HTERT RPE-1 (cell line): ENCODE results near the gene HPSE2.
"Not testable (repeated sequence)": the region's sequence is repeated elsewhere in the genome, so short reads cannot be mapped to it uniquely, and the experiment has no call there.

ENCODE experiments used
- in situ Hi-C: fragments of 300-500 bp; cut with MboI; formaldehyde crosslinking; loops from 4 replicates; pipeline ENCODE4 v1.14.3; 2020; ENCODE audit warnings: low sequenced_read_pairs

HPSE2 gene

DNA sequence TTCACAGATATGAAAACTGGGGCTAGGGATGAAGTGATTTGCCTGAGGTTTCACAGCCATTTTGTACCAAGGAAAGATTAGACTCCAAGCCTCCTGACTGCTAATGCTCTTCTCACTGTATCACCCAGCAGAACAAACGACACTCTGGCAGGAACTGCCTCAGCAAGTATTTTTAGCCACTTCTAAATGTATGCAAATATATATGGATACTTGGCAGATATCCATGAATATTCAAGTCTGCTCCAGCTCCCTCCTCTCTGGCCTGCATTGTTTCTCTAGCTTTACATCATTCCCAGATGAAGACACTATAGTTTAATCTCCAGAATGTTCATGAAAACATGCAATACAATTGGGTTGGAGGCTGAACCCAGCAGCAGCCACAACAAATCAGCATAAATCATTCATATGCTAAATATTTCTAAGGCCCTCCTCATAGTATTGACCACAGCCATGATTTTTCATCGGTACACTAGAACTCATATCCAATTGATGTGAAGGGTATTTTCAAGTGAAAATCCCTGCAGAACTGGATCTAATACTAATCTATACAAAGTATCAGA, 65.5 kb downstream of the HPSE2 start:
- in situ Hi-C loops: no loop called here

DNA sequence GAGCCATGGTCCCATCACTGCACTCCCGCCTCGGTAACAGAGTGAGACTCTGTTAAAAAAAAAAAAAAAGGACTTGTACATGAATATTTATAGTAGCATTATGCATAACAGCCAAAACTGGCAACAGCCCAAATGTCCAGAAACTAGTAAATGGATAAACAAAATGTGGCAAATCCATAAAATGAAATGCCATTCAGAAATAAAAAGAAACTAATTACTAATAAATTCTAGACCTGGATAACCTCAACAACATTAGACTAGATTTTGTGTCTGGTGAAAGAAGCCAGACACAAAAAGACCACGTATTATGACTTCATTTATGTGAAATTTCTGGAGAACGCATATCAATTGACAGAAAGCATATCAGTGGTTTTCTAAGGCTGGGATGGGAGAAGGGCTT, 74.5 kb downstream of the HPSE2 start:
- in situ Hi-C loops: no loop called here

DNA sequence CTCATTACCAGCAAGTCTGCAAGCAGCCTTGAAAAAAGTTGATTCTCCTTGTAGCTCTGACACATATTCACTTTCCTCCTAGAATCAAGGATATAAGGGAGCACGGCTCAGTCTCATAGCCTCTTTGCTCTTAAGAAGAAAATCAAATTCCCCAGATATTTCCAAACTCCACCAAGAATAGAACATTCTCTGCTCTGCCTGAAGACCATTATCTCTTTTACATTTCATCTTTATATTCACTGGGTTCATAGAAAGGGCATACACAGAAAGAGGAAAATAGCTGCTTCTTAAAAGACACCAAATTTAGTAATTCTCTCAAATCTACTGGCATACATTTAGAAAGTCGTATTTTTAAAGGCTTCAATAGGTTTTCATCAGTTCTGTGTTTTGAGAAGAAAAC, 92.0 kb downstream of the HPSE2 start:
- in situ Hi-C loops: no loop called here

DNA sequence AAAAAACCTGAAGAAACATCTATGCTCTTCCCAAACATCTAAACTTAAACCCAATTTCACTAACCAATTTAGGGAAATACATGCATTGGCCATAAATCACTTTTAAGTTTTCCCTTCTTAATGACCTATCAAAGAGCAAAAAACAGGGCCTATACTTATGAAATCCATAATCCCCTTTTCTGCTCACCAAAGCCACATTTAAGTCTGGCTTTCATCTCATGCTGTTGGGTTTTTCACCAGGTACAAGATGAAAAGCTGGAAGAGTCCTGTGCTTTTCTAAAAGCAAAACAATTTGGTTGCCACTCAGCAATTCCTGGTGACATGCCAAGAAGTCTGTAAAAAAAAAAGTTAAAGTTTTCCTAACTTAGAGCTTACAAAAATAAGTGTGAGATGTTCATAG, 92.6 kb downstream of the HPSE2 start:
- in situ Hi-C loops: no loop called here

DNA sequence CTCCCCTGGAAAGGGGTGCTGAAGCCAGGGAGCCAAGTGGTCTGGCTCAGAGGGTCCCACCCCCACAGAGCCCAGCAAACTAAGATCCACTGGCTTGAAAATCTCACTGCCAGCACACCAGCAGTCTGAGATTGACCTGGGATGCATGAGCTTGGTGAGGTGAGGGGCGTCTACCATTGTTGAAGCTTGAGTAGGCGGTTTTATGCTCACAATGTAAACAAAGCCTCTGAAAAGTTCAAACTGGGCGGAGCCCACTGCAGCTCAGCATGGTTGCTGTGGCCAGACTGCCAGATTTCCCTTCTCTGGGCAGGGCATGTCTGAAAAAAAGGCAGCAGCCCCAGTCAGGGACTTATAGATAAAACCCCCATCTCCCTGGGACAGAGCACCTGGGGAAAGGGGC, 102.8 kb downstream of the HPSE2 start:
- in situ Hi-C loops: not testable (repeated sequence)

DNA sequence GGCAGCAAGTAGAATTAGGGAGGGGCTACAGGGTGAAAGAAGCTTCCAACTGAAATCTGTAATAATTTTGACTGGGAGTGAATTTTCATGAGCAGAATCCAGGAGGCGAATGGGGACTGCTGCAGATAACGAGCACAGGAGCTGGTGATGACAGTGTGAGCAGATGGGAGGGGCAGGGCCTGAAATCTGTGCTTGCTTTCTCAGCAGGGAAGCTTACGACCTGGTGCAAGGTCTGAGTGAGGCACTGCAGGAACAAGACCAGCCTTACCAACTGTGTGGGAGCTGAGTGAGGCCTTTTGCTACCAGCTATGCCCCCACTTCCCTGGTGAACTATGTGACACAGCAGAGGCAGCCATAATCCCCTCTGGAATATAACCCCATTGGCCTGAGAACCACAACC, 109.8 kb downstream of the HPSE2 start:
- in situ Hi-C loops: no loop called here

DNA sequence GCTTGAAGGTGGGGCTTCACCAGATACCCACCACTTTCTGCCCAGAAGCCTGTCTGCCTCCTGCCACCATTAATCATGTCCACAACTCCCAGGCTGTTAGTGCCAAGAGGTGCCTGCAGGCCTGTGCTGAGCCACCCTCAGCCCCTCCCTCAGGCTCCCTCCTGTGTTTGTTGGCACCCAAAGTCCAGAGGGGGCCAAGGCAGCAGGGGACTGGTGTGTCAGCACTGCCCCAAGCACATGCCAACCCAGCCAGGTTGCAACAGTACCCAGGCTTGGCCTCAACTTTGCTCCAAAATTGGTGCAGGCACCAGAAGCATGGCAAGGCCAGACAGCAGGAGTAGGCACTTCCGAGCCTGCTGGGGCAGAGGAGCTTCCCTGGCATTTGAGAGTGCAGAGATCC, 111.3 kb downstream of the HPSE2 start:
- in situ Hi-C loops: no loop called here

DNA sequence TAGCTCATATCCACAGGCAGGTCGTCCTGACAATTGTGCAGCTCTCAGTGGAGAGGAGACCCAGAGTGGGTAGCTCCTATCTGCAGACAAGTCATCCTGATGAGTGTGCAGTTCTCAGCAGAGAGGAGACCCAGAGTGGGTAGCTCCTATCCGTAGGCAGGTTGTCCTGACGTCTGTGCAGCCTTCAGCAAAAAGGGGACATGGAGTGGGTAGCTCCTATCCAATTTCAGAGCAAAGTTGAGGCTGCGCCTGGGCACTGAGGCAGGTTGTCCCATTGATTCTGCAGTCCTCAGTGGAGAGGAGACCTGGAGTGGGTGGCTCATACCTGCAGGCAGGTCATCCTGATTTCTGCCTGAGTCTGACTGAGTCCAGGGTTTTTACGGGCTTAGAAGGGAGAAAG, 111.8 kb downstream of the HPSE2 start:
- in situ Hi-C loops: no loop called here

DNA sequence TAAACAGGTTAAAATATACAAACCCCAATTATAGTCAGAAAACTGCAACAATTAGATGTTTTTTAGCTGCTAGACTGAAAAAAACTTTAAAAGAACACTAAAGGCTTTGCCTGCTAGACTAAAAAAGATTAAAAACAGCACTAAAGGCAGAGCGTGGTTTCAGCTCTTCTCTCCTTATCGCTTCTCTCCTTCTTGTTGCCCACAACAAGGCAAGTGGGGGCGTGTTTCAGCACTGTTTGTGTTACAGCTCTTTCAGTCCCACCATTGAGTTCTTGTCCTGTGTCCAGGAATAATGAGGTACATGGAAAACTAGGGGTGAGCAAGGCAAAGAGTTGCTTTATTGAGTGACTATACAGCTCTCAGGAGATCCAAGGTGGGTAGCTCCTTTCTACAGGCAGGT, 112.3 kb downstream of the HPSE2 start:
- in situ Hi-C loops: no loop called here

DNA sequence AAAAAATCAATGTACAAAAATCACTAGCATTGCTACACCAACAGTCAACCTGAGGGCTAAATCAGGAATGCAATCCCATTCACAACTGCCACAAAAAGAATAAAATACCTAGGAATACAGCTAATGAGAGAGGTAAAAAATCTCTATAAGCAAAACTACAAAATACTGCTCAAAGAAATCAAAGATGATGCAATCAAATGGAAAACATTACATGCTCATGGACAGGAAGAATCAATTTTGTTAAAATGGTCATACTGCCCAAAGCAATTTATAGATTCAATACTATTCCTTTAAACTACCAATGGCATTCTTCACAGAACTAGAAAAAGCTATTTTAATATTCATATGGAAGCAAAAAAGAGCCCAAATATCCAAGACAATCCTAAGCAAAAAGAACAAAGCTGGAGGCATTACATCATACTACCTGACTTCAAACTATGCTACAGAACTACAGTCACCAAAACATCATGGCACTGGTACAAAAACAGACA, 116.3 kb downstream of the HPSE2 start:
- in situ Hi-C loops: no loop called here

DNA sequence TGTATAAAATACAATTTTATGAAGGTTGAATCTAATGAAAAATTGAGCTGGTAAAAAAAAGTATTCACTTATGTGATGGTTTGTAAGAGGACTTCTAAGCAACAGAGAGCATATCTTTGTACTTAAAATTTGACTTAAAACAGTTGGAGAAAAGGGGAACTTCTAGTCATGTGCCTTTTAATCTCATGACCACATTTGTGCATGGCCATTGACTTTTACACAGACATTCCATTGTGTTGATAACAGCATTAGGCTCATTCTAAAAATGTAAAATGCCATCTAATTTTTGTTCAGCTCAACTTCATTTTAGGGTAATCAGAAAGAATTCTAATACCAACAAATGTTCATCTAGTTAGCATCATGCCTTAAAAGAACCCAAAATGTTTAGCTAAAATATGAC, 119.9 kb downstream of the HPSE2 start:
- in situ Hi-C loops: no loop called here

DNA sequence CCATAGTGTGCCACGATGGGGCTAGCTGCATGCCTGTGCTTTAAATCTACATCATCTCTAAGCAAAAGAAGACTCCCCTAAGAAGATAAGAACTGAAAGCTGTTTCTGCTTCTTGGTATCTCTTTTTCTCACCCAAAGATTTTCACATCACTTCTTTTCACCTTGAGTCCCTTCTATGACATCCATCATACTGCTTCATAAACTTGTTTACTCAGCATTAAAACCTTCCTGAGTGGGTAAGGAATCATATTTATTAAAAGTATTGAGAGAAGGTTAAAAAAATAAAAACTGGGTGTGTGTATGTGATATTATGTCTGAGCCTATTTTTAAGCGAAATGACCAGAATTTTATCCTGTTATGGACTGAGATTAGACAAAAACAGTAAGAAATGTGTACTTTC, 150.3 kb downstream of the HPSE2 start:
- in situ Hi-C loops: no loop called here

DNA sequence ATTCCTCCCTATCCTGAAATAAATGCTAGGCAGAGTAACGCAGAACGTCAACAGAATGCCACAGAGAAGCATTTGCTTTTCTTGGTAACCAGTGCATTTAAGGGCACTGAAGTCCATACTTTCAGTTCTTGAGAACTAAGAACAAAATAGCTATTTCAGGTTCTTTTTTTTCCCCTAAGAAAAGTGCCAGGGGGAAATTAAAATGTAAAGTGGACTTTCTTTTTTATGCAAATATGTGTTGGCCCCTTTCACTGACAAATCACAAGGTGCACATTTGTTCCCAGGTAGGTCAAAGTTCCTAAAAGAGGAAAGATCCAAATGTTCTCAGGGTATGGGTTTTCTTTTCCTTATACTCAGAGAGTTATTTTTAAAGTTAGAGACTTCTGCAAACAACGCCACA, 151.5 kb downstream of the HPSE2 start:
- in situ Hi-C loops: no loop called here

DNA sequence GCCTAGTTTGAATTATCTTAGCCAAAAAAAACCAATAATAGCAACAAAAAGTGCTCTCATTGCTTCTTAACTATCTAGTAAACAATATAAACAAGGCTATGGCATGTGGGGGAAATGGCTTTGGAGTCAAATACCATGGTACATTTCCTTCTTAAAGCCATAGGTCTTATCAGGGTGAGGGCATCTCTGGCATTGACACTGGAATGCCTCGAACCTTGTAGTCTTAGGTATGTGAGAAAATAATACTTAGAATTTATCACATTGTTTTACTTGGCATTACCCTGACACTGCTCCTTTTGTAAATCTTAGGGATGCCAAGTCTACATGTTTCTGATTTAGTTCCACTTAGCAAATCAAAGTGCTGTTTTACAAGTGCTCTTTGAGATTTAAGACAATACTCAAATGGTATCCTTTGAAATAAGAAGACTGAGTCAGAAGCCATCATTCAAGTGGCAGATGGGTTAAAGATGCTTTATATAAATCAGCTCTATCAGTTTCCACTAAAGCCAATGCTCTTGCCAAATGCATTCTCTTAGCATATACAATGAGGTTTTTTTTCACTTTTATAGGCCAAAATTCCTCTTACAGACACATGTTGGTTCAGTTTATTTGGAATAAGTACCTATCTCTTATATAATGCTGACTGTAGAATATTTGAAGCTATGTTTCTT, 155.2 kb downstream of the HPSE2 start:
- in situ Hi-C loops: no loop called here

DNA sequence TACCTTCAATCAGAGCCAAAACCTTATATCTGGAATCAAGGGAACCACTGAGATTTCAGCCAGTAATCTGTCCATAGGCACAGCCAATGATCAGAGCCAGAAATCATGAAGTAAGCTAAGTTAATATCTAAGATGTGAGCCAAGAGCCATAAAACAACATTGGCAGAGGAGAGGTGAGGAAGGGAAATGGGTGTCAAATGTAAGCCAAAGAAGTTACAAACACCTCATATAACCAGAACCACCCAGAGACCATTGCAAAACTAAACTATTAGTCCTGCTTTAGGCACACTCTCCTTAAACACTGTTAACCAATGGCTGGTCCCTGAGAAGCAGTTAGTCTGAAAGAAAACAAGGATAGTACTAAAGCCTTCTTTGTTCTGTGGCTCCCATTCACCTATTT, 173.1 kb downstream of the HPSE2 start:
- in situ Hi-C loops: no loop called here

DNA sequence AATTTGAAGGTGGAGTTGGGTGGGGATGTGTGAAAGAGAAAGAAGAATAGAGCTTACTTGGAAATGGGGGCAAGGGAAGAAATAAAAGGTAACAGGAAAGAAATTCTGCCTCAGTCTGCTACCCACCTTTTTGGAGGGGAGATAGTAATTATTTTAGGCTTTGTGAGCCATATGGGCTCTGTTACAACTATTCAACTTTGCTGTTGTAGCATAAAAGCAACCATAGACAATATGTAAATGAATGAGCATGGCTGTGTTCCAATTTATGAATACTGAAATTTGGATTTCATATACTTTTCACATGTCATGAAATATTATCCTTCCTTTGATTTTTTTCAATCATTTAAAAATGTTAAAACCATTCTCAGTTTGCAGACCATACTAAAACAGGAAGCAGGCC, 176.9 kb downstream of the HPSE2 start:
- in situ Hi-C loops: no loop called here

DNA sequence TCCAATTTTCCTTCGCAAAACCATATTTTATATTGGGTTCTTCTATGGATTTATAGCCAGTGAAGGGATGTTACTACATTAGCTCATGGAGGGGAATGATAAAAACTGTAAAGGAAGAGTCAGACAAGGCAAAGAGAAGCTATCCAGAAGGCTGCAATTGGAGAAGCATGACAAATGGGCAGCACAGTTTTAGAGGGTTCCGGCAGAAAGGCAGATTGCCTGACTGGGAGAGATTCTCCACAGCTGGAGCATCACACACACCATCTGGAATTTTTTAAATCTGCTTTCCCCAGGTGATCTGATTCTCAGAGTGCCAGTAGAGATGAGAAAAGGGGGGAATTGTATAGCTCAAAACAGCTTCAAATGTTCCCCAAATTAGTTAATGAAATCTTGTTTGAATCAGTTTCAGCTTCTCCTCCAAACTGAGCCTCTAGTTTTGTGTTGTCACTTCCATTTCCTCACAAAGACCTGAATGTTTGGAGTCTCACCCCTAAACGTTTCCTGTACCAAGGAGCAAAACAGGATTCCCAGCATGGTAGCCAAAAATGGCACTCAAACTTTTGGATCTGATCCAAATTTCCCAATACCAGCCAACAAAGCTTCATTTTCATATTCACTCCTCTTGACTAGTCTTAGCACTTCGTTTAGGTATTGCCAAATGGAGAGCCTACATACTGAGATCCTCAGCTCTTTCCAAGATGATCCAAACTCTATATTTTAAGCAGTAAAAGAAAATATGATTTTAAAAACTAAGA, 177.5 kb downstream of the HPSE2 start:
- in situ Hi-C loops: no loop called here

DNA sequence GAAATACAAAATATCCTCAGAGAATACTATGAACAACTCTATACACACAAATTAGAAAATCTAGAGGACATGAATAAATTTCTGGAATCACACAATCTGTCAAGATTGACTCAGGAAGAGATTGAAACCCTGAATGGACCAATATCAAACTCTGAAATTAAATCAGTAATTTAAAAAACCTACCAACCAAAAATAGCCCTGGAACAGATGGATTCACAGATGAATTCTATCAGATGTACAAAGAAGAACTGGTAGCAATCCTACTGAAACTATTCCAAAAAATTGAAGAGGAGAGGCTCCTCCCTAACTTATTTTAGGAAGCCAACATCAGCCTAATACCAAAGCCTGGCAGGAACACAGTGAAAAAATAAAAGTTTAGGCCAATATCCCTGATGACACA, 190.0 kb downstream of the HPSE2 start:
- in situ Hi-C loops: no loop called here

DNA sequence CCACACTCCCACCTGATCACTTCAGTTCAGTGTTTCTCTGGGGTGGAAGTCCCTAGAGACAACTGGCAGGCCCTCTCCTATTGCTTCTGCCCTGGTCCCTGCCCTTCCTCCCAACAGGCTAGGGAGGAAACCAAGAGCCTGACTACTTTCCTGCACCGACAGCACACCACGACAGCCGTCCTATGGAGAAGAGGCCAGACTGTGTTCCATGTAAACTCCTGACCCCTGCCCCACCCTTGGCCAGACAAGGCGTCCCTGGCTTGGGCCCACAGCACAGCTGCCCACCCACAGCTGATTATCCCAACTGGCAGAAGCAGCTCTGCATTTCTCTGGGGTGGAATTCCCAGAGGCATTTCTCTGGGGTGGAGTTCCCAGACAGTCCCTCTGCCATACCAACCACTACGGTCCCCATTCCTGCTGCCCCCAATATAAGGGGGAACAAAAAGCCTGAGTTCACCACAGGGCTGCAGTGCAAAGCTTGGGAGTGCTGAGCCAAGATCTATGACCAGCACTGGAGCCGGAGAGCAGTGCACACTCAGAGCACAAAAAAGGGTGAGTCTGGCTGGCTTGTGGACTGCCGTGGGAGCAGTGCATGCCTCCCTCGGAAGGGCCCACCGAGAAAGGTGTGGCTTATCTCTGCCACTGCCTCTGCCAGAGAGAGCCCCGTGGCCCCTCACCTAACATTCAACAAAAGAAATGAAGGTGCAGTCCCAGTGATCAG, 193.4 kb downstream of the HPSE2 start:
- in situ Hi-C loops: no loop called here

DNA sequence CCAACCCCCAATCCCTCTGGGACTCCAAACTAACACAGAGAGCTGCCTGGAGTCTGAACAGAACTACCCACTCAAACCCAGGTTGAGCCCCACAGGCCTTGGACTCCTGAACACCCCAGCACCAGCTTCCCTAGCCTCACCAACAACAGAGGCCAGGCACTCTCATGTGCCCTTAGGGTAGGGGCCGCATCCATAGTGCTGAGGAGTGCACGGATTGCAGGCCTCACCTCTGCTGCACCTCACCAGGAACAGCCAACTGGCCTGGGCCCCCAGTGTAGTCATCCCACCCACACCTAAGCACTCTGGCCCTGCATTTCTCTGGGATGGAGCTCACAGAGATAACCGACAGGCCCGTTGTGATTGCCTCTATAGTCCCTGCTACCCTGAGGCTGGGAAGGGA, 194.2 kb downstream of the HPSE2 start:
- in situ Hi-C loops: no loop called here

DNA sequence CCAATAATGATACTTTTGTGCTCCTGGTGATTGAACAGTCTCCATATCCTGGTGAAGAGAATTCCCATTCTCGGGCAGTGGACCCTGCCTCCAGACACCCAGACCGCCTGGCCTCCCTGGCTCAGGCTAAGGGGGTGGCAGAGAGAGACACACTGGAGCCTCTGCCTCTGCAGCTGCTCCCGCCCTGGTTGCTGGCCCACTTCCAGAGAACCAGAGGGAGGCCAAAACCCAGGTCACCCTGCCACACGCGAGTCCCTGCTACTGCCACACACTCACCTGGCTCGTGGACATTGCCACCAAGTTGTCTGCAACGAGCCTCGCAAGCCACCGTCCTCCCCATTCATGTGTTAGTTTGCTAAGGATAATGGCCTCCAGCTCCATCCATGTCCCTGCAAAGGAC, 221.8 kb downstream of the HPSE2 start:
- in situ Hi-C loops: no loop called here

DNA sequence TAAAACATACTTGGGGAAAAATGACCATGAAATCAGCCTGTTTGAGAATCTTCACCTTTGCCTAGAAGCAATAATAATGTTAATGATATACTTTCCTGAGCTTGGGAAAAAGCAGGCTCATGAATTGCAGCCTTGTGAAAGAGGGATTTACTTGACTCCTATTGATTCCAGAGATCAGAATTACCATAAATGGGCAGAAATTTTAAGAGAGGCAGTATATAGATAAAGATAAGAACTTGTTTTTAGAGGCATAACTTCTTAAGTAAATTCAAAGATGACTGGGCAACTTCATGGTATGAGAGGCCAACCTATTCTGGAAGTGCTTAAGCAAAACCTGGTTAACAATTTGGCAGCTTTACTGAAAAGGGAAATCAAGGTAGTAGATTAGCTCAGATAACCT, 225.4 kb downstream of the HPSE2 start:
- in situ Hi-C loops: no loop called here
